HCT116 (cell line): ENCODE measurements around the gene TMEM238L. TPM values are rescaled to one million over a fixed set of nuclear protein-coding genes. Genes with fewer than 3 reads are reported as not detected.
A peak's percentile ranks its signal among the peaks of the same experiment; 100 is the strongest.

Experiments
- ATAC-seq: fragments of 200-7000 bp; cut with Tn5 transposase; 2 replicates; pipeline ENCODE4 v1.9.1; 2020; ENCODE audit warnings: mild to moderate bottlenecking, moderate library complexity
- BruUV-seq: library from RNA; stranded (reverse); fragments of 400-500 nt; replicated peaks from 2 replicates; lab custom pipeline; 2021; lab: Mats Ljungman, UMichigan
- CTCF ChIA-PET: fragments of 300-600 bp; sonication (Branson Sonifier 250); formaldehyde crosslinking; loops from one replicate; lab custom pipeline; 2021; ENCODE audit warnings: antibody characterized with exemption; lab: Charles Lee
- POLR2A ChIA-PET: fragments of 300-600, 350-600 bp; sonication (Branson Sonifier 250); formaldehyde crosslinking; loops from one replicate; lab custom pipeline; 2021; ENCODE audit warnings: antibody characterized with exemption; lab: Charles Lee
- RAD21 ChIA-PET, 2 experiments: fragments of 300-600 bp; sonication (Branson Sonifier 250); formaldehyde crosslinking; loops; one replicate each; lab custom pipeline; 2023; ENCODE audit warnings: low total read pairs in 2 of 2; ENCODE audit not compliant: uncharacterized antibody in 2 of 2, unreplicated experiment in 2 of 2, low non-redundant PET in 1 of 2; lab: Charles Lee
- DNase-seq: peaks from one replicate; pipeline ENCODE4 v3.0.0-alpha.2; 2010; ENCODE audit warnings: low read depth, low spot score
- H2AFZ ChIP-seq: fragments of 200-600 bp; shearing (Covaris generic), sonication (generic); 2 replicates; pipeline ENCODE4 v1.6.1; 2017; ENCODE audit warnings: low read depth, mixed run types, mixed read lengths, antibody characterized with exemption, low read length; ENCODE audit not compliant: poor library complexity, severe bottlenecking
- H3K27ac ChIP-seq: 2 replicates; pipeline ENCODE4 v1.5.1; 2012; ENCODE audit warnings: low read depth, low read length
- H3K27me3 ChIP-seq: fragments of 200-600 bp; sonication (generic); 2 replicates; pipeline ENCODE4 v1.6.1; 2016; ENCODE audit warnings: mixed run types, low read length, mixed read lengths; ENCODE audit not compliant: insufficient read depth
- H3K36me3 ChIP-seq, 2 experiments: fragments of 200-500 bp in 1 of 2; fragments of 200-600 bp in 1 of 2; sonication (Bioruptor generic) in 1 of 2; sonication (generic) in 1 of 2; 2 replicates each; pipeline versions ENCODE4 v1.5.1 to v1.6.1; 2014 to 2016; ENCODE audit warnings: low read length in 2 of 2, inconsistent platforms in 1 of 2, mixed read lengths in 1 of 2, mixed run types in 1 of 2; ENCODE audit not compliant: insufficient read depth in 2 of 2, control insufficient read depth in 1 of 2
- H3K4me1 ChIP-seq, 2 experiments: fragments of 200-600 bp in 1 of 2; sonication (generic) in 1 of 2; 2 replicates each; pipeline versions ENCODE4 v1.5.1 to v1.6.1; 2012 to 2017; ENCODE audit warnings: low read length in 2 of 2, inconsistent platforms in 1 of 2, mild to moderate bottlenecking in 1 of 2, mixed read lengths in 1 of 2, mixed run types in 1 of 2, moderate library complexity in 1 of 2; ENCODE audit not compliant: insufficient read depth in 2 of 2, control insufficient read depth in 1 of 2
- H3K4me2 ChIP-seq: fragments of 200-600 bp; sonication (generic); 2 replicates; pipeline ENCODE4 v1.6.1; 2017; ENCODE audit warnings: mixed run types, low read length, mixed read lengths
- H3K4me3 ChIP-seq, 2 experiments: fragments of 200-600 bp in 1 of 2; sonication (generic) in 1 of 2; replicated peaks in 1 of 2; 2 replicates each; pipeline ENCODE4 v1.5.1; 2011 to 2016; ENCODE audit warnings: low read length in 2 of 2, control low read depth in 1 of 2, low read depth in 1 of 2, mild to moderate bottlenecking in 1 of 2, mixed read lengths in 1 of 2, mixed run types in 1 of 2
- H3K79me2 ChIP-seq: fragments of 200-600 bp; sonication (generic); 2 replicates; pipeline ENCODE4 v1.6.1; 2017; ENCODE audit warnings: mild to moderate bottlenecking, mixed run types, low read length, moderate library complexity, mixed read lengths; ENCODE audit not compliant: insufficient read depth
- H3K9ac ChIP-seq: fragments of 200-600 bp; sonication (generic); 2 replicates; pipeline ENCODE4 v1.6.1; 2016; ENCODE audit warnings: low read length, mixed read lengths
- H3K9me2 ChIP-seq: fragments of 200-600 bp; sonication (generic), shearing (Covaris generic); 2 replicates; pipeline ENCODE4 v1.6.1; 2017; ENCODE audit warnings: mixed run types, mild to moderate bottlenecking, moderate library complexity; ENCODE audit not compliant: insufficient read depth
- H3K9me3 ChIP-seq, 2 experiments: fragments of 200-500 bp in 1 of 2; fragments of 200-600 bp in 1 of 2; sonication (Bioruptor generic) in 1 of 2; sonication (generic) in 1 of 2; 2 replicates each; pipeline ENCODE4 v1.6.1; 2014 to 2017; ENCODE audit warnings: low read length in 2 of 2, mixed read lengths in 2 of 2, inconsistent platforms in 1 of 2, low read depth in 1 of 2, mild to moderate bottlenecking in 1 of 2, mixed run types in 1 of 2, moderate library complexity in 1 of 2; ENCODE audit not compliant: control insufficient read depth in 1 of 2, insufficient read depth in 1 of 2
- H4K20me1 ChIP-seq: fragments of 200-600 bp; sonication (generic), shearing (Covaris generic); 2 replicates; pipeline ENCODE4 v1.6.1; 2017; ENCODE audit warnings: mixed run types, mild to moderate bottlenecking, moderate library complexity; ENCODE audit not compliant: insufficient read depth
- CTCF ChIP-seq, 3 experiments: fragments of 200-600 bp in 1 of 3; sonication (generic) in 1 of 3; IDR thresholded peaks in 2 of 3; conservative IDR thresholded peaks in 1 of 3; 2 replicates each; pipeline ENCODE4 v1.5.1; 2012 to 2017; ENCODE audit warnings: low read depth in 2 of 3, low read length in 2 of 3, antibody characterized with exemption in 1 of 3, borderline replicate concordance in 1 of 3, control low read depth in 1 of 3, mild to moderate bottlenecking in 1 of 3, mixed read lengths in 1 of 3, mixed run types in 1 of 3, moderate library complexity in 1 of 3; ENCODE audit not compliant: insufficient read depth in 1 of 3
- EZH2 ChIP-seq: fragments of 200-600 bp; sonication (generic); IDR thresholded peaks from 2 replicates; pipeline ENCODE4 v1.6.1; 2017; ENCODE audit warnings: antibody characterized with exemption, mixed run types
- JUND ChIP-seq: IDR thresholded peaks from 2 replicates; pipeline ENCODE4 v1.6.1; 2012
- POLR2A ChIP-seq: IDR thresholded peaks from 2 replicates; pipeline ENCODE4 v1.7.0; 2011; ENCODE audit warnings: borderline replicate concordance; ENCODE audit not compliant: insufficient read depth, insufficient read length; ENCODE audit errors: extremely low read depth
- RAD21 ChIP-seq: IDR thresholded peaks from 2 replicates; pipeline ENCODE4 v1.6.1; 2012; ENCODE audit warnings: low read depth, mild to moderate bottlenecking
- SRF ChIP-seq: IDR thresholded peaks from 2 replicates; pipeline ENCODE4 v1.6.1; 2012; ENCODE audit warnings: low read depth
- YY1 ChIP-seq: IDR thresholded peaks from 2 replicates; pipeline ENCODE4 v1.6.1; 2011; ENCODE audit warnings: low read length, low read depth, moderate library complexity, mild to moderate bottlenecking; ENCODE audit not compliant: insufficient replicate concordance; ENCODE audit errors: extremely low read depth
- ZBTB33 ChIP-seq: IDR thresholded peaks from 2 replicates; pipeline ENCODE4 v1.6.1; 2011; ENCODE audit warnings: mild to moderate bottlenecking, low read length, moderate library complexity; ENCODE audit not compliant: insufficient replicate concordance; ENCODE audit errors: extremely low read depth
- intact Hi-C: fragments of 100-400 bp; cut with micrococcal nuclease; formaldehyde crosslinking; loops from 2 replicates; pipeline ENCODE4 v1.10.0; 2022
- total RNA-seq: library from RNA; stranded (reverse); gene quantifications from one replicate; pipeline ENCODE4 v1.2.1, GENCODE V29; 2021; ENCODE audit not compliant: unreplicated experiment

Gene TMEM238L
- total RNA-seq, 1 experiment from 2014 or later = not detected

- TF ChIP-seq ZBTB33 = no peak
- no peak for TF ChIP-seq CTCF (IDR thresholded peaks at IDR 0.05 in 2 of 3, conservative IDR thresholded peaks at IDR 0.05 in 1 of 3; ENCODE audit: borderline replicate concordance in 1 of 3, insufficient read depth in 1 of 3, low read depth in 2 of 3, low read length in 2 of 3)
- no peak for TF ChIP-seq JUND
- TF ChIP-seq SRF = no peak
- no peak for TF ChIP-seq EZH2
- no peak for TF ChIP-seq POLR2A
Measured at GRCh38 chr17:10845388-10845751, 41.5 kb upstream of the TMEM238L start (continued).

GRCh38 chr17:10844621-10845387 is 40.9 kb upstream of the TMEM238L start:
- CTCF ChIA-PET = interaction anchor here (0.7 to 3.3 kb wide), 8 partner anchors 71 to 212 kb away, joined by 3 to 31 read pairs (median 3); no protein-coding TSS in a partner anchor
- H3K9me3 ChIP-seq = no peaks in the 10 kb centered on the region
- DNase-seq (peak; percentile 48), ATAC-seq (peak; percentile 98)
- peak overlapping the region; percentile 59 for H2AFZ ChIP-seq
- H3K4me1 ChIP-seq = peaks cover 4% of the 10 kb centered on the region in 2 experiments; a peak in 2 of 4 replicates
- RAD21 ChIA-PET = interaction anchor here (0.7 to 1.1 kb wide), 7 partner anchors 72 to 920 kb away, joined by 3 to 5 read pairs (median 3); no protein-coding TSS in a partner anchor
- H4K20me1 ChIP-seq = no peaks in the 10 kb centered on the region
- intact Hi-C loops = loop anchor here (1.0 to 10.0 kb wide), 7 partner anchors 72 to 550 kb away; no protein-coding TSS in a partner anchor
- H3K79me2 ChIP-seq = no peaks in the 10 kb centered on the region
- H3K9me2 ChIP-seq = no peaks in the 10 kb centered on the region
- TF ChIP-seq JUND = no peak
- TF ChIP-seq CTCF (IDR thresholded peaks at IDR 0.05 in 2 of 3, conservative IDR thresholded peaks at IDR 0.05 in 1 of 3; ENCODE audit: borderline replicate concordance in 1 of 3, insufficient read depth in 1 of 3, low read depth in 2 of 3, low read length in 2 of 3) = peak; percentile 68 to 88 (median 87)
- peak; percentile 80 for TF ChIP-seq RAD21
- TF ChIP-seq YY1 = no peak
- H3K36me3 ChIP-seq = no peaks in the 10 kb centered on the region
- H3K4me3 ChIP-seq = no peak overlapping the region
- H3K27me3 ChIP-seq = no peaks in the 10 kb centered on the region
- H3K27ac ChIP-seq = no peak overlapping the region
- POLR2A ChIA-PET = no interaction called here
- BruUV-seq = no TSS peak
- H3K4me2 ChIP-seq = peak overlapping the region; percentile 66
- H3K9ac ChIP-seq = no peak overlapping the region
